Mononuclear cell (primary cell): ENCODE data around the gene BAIAP2. TPM values are rescaled to one million over a fixed set of nuclear protein-coding genes. Genes with fewer than 3 reads are reported as not detected.

Experiments
- H3K27me3 ChIP-seq: 2 replicates; pipeline ENCODE4 v1.6.0; 2011; ENCODE audit warnings: low read length, control low read depth; ENCODE audit not compliant: insufficient read depth
- H3K4me1 ChIP-seq: 2 replicates; pipeline ENCODE4 v1.5.1; 2011; ENCODE audit warnings: mild to moderate bottlenecking, low read length, control low read depth; ENCODE audit not compliant: insufficient read depth
- H3K4me3 ChIP-seq: 2 replicates; pipeline ENCODE4 v1.5.1; 2011; ENCODE audit warnings: mild to moderate bottlenecking, low read length, moderate library complexity
- H3K9me3 ChIP-seq: 2 replicates; pipeline ENCODE4 v1.5.1; 2011; ENCODE audit warnings: low read depth, mild to moderate bottlenecking, control low read depth, low read length
- total RNA-seq: library from RNA; depleted of rRNA; stranded (reverse); fragments of >200 nt; gene quantifications from one replicate; pipeline ENCODE4 v1.2.3, GENCODE V29; 2012

BAIAP2 gene
- total RNA-seq, 1 donor = 5.1 TPM

DNA sequence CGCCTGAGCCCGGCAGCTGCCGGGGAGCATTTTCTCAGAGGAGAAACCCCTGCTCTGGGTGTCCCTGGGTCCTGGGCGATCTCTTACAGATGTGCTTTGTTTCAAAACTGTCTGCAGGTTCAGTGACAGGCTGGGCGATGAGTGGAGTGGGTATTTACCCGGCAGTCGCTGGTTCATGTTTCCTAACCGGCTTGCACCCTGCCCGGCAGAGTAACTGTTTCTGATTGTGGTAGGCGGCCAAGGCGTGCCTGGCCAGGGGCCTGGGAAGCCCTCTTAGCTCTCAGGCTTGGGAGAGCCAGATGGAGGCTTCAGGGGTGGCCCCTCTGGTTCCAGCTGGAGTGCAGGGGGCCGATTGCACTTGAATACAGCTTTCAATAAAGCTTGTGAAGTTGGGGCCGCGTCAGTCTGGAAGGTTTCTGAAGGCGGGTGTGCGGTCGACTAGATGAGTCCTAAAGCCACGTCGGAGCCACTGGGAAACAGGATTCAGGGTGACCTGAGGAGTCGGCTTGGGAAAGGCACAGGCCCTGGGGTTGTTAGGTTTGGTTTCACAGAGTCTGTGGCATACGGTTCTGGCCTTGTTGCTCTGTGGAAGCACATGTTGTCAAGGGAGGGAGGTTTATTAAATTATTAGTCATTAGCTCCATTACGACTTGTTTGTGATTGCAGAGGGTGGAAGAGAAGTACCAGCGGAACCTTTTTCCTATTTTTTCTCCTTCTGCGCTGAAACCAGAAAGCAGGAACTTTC is 1.4 kb downstream of the BAIAP2 start:
- peaks cover 9% of the 10 kb centered on the region for H3K27me3 ChIP-seq
- H3K4me3 ChIP-seq = no peak overlapping the region
- no peaks in the 10 kb centered on the region for H3K9me3 ChIP-seq

GRCh38 chr17:81037026-81037797 is 2.3 kb downstream of the BAIAP2 start:
- Histone ChIP-seq H3K27me3 (peaks cover 9% of the 10 kb centered on the region), H3K4me1 (peaks cover 29% of the 10 kb centered on the region), H3K4me3 (no peak overlapping the region), H3K9me3 (no peaks in the 10 kb centered on the region)

More for the DNA sequence above, 1.4 kb downstream of the BAIAP2 start:
- H3K4me1 ChIP-seq = peaks cover 35% of the 10 kb centered on the region

DNA sequence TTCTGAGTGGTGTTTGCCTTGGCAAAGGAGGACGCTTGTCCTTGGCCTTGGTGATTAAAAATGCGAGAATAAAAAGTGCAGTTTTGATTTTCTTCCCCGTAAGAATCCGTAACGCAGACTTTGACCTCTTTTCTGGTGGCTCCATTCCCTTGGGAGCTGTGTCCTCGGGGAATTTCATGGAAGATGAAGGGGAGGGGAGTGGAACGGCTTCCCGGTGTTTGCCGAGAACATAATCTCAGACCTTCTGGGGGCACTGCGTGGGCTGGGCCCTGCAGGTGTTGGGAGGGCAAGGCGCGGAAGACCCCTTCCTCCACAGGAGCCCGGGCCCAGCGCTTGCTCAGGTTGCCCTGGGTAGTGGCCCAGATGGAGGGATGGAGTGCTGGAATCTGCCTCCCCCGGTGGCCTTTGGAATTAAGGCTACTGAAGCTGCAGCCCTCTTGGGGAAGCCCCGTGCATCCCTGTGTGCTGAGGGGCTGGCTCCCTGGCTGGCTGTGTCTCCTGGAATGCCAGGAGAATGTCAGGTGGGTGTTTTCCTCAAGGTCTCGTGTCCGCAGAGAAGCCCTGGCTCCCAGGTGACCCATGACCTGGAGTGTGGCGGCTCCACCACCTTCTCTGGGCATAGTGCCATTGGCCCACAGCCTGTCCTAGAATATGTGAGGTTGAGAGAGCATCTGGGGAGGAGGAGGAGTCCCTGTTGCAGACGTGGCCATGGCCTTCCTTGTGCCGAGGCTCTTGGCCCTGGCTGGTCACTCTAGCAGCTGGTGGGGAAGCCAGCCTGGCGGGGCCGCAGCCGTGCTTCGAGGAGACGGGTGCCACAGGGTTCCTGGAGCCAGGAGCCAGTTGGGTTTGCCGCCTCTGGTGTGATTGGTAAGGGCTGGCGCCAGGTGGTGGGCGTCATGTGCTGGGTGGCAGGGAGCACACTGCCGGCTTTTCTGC is 3.1 kb downstream of the BAIAP2 start:
- Histone ChIP-seq H3K9me3 (no peaks in the 10 kb centered on the region), H3K4me1 (peaks cover 21% of the 10 kb centered on the region), H3K27me3 (peaks cover 9% of the 10 kb centered on the region), H3K4me3 (no peak overlapping the region)

DNA sequence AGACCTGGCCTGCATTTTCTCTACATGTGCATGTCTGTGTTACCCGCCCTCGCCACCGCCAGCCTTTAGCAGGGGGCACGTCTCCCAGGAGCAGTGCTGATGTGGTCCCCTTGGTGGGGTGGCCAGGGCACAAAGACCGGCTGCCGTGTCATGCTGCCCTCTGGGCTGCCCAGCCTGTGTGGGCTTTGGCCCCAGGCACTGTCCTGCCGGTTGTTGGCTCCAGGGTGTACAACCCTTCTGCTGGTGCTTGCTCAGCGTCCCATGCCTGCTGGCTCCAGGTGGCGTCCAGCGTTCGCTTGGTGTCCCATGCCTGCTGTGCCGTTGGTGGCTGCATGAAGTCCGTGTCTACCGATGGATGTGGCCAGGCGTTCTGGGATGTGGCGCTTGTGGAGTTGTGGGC is 4.1 kb downstream of the BAIAP2 start:
- H3K4me3 ChIP-seq = no peak overlapping the region
- no peaks in the 10 kb centered on the region for H3K9me3 ChIP-seq
- peaks cover 11% of the 10 kb centered on the region for H3K4me1 ChIP-seq
- peaks cover 9% of the 10 kb centered on the region for H3K27me3 ChIP-seq

DNA sequence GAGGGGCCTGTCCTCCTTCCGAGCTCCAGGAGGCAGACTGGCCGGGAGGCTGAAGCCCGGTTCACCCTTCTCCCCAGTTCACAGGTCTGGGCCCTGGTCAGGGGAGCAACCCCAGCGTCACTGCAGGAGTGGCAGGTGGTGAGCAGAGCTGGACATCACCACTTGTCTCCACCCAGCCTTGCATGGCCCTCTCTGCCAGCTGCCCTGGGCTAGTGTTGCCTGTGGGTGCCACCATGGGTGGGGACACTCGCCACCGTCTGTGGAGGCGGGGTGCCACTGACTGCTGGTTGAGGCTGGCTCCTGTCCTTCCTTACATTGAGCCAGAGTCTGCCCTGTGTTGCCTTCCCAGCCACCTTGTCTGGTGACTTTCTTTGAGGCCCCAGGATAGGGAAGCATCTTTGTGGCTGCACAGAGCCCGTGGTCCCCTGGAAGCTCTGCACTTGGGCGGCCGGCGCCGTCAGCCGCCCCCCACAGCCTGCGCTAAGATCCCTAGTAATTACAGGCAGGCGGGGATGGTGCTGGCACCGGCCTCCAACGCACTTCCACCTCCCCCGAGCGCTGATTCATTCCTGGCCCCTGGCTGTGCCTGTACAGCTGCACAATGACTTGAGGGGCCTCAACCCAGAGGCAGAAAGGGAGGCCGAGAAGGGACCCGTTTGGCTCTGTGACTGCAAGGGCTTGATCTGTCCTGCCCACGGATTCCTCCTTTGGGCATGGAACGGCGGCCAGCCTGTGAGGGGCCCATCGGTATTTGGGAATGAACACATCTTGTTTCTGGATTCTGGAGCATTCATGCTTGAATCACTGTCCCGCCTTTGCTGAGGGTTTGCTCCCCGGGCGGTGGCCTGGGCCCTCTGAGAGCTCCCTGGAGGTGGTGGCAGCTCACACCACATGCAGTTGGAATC is 5.2 kb downstream of the BAIAP2 start:
- H3K4me3 ChIP-seq = no peak overlapping the region
- no peaks in the 10 kb centered on the region for H3K9me3 ChIP-seq
- H3K4me1 ChIP-seq = peaks cover 8% of the 10 kb centered on the region
- peaks cover 9% of the 10 kb centered on the region for H3K27me3 ChIP-seq

DNA sequence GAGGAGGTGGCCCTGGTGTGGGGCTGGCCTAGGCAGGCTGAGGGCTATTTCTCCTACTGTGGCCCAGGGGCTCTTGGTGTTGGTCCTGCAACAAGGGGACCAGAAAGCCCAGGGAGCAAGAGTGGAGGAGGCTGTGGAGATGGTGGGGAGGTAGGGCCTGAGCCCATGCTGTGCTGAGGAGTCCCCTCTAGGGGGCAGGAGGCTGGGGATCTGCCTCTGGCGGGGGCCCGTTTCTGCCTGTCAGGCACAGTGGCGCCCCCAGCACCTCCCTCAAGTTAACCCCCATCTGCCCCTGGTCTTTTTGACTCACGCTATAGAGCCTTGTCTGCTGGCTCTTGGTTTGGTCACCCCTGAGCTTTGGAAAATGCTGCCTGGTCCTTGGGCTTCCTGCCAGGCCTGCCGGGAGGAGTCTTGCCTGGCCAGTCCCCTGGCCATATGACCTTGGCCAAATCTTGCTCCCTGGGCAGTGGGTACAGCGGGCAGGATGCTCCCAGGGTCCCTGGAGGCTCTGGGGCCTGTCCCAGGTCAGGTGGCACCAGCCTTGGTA is 5.9 kb downstream of the BAIAP2 start:
- no peaks in the 10 kb centered on the region for H3K9me3 ChIP-seq
- H3K4me3 ChIP-seq = no peak overlapping the region
- H3K4me1 ChIP-seq = peaks cover 4% of the 10 kb centered on the region
- H3K27me3 ChIP-seq = peaks cover 9% of the 10 kb centered on the region

- Histone ChIP-seq H3K9me3 (no peaks in the 10 kb centered on the region), H3K4me3 (no peak overlapping the region), H3K27me3 (no peaks in the 10 kb centered on the region), H3K4me1 (no peaks in the 10 kb centered on the region)
Measured at GRCh38 chr17:81042606-81043005, 7.7 kb downstream of the BAIAP2 start.

- Histone ChIP-seq H3K4me1 (no peaks in the 10 kb centered on the region), H3K4me3 (no peak overlapping the region), H3K27me3 (no peaks in the 10 kb centered on the region), H3K9me3 (no peaks in the 10 kb centered on the region)
Measured at GRCh38 chr17:81043319-81043724, 8.4 kb downstream of the BAIAP2 start.

DNA sequence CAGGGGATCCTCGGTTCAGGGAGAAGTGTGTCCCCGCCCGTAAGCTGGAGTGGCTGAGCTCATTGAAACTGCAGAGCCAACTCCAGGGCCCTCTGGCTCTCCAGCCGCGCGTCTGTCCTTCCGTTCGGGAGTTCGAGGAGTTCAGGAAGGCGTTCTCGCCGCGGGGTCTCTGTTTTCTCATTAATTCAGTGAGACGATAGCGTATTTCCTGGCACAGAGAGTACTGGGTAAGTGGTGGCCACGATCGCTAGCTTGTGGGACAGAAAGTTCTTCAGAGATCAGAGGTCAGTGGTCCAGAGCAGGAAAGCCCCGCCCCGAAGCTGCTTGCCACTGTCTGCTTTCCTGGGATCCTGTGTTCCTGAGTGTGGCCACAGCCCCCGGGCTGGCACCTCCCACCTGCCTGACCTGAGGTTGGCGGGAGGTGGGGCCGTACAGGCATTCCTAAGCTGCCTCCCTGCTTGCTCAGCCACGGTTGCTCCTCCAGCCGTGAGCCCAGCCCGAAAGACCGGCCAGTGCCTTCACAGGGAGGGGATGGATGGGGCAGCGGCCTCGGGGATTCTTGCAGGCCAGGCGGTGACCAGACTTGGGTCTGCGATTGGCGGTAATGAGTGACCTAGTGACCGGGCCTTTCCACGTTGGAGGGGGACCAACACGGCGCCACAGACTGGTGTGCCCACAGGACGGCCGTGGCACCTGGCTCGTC is 8.9 kb downstream of the BAIAP2 start:
- Histone ChIP-seq H3K4me1 (peaks cover 3% of the 10 kb centered on the region), H3K4me3 (no peak overlapping the region), H3K9me3 (no peaks in the 10 kb centered on the region), H3K27me3 (no peaks in the 10 kb centered on the region)

DNA sequence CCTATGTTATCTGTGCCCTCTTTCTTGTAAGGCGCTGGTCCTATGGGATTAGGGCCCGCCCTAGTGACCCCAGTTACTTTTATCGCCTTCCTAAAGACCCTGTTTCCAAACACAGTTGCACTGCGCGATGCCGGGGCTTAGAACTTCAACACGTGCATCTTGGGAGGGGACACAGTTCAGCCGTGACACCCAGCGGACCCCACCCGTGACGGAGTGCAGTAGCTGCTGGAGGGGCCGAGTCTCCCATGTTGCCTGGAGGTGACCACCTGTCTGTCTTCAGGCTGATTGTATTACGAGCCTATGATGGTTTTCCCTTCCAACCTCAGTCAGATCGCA is 9.4 kb downstream of the BAIAP2 start:
- Histone ChIP-seq H3K4me1 (peaks cover 8% of the 10 kb centered on the region), H3K4me3 (no peak overlapping the region)

GRCh38 chr17:81044764-81045589 is 10.0 kb downstream of the BAIAP2 start:
- H3K27me3 ChIP-seq = no peaks in the 10 kb centered on the region
- H3K4me3 ChIP-seq = no peak overlapping the region
- no peaks in the 10 kb centered on the region for H3K9me3 ChIP-seq
- H3K4me1 ChIP-seq = peaks cover 14% of the 10 kb centered on the region

More for the DNA sequence above, 9.4 kb downstream of the BAIAP2 start:
- Histone ChIP-seq H3K27me3 (no peaks in the 10 kb centered on the region), H3K9me3 (no peaks in the 10 kb centered on the region)

DNA sequence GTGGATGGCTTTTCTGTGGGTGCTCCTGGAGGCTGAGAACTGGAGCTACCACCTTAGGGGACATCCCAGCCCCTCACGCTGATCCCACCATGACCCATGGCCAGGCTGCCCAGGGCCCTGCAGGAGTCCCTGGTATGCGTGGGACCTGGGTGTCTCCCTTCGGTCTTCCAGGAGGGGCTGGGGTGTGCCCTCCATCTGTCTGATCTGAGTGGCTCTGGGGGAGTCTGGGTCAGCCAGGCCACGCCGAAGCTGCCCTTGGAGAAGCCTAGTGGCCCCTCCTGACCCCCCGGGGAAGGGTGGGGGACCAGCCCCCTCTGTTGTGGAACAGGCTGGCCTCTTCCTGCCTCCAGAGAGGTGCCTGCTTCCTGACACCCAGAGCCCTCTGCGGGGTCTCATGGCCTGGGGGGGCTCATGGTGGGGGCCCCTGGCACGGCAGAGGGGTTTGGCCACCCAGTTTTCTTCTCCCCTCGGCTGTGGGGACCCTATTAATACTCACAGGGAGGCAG is 10.7 kb downstream of the BAIAP2 start:
- Histone ChIP-seq H3K9me3 (no peaks in the 10 kb centered on the region), H3K4me3 (no peak overlapping the region), H3K4me1 (peaks cover 21% of the 10 kb centered on the region), H3K27me3 (no peaks in the 10 kb centered on the region)
